ENCODE data around the gene SERPINB3.

Gene SERPINB3

DNA sequence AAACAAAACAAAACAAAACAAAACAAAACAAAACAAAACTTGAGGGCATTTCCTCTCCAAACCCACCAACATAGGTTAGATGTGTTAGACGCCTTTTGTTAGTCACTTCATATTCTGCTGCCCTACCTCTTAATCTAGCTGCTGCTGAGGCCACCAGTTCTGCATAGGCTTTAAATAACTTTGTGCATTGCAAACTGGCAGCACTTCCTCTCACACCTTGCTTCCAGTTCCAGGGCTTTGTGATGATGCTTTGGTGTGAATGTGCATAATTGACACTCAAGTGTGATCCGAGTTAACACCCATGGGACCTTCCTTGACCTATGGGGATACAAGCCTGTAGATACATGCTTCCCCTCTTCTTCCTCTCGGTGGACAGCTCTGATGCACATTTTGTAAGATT is 38.8 kb upstream of the SERPINB3 start:
- H3K36me3 ChIP-seq (ENCODE audit: control insufficient read depth, insufficient read depth, low read length), result no peaks in the 10 kb centered on the region
- TF ChIP-seq, protein P1, sequence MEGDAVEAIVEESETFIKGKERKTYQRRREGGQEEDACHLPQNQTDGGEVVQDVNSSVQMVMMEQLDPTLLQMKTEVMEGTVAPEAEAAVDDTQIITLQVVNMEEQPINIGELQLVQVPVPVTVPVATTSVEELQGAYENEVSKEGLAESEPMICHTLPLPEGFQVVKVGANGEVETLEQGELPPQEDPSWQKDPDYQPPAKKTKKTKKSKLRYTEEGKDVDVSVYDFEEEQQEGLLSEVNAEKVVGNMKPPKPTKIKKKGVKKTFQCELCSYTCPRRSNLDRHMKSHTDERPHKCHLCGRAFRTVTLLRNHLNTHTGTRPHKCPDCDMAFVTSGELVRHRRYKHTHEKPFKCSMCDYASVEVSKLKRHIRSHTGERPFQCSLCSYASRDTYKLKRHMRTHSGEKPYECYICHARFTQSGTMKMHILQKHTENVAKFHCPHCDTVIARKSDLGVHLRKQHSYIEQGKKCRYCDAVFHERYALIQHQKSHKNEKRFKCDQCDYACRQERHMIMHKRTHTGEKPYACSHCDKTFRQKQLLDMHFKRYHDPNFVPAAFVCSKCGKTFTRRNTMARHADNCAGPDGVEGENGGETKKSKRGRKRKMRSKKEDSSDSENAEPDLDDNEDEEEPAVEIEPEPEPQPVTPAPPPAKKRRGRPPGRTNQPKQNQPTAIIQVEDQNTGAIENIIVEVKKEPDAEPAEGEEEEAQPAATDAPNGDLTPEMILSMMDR (IDR thresholded peaks at IDR 0.05; ENCODE audit: insufficient read depth, low read length, poor library complexity, severe bottlenecking), result no peak
- no peak for DNase-seq (ENCODE audit: extremely low read depth, insufficient read length)

DNA sequence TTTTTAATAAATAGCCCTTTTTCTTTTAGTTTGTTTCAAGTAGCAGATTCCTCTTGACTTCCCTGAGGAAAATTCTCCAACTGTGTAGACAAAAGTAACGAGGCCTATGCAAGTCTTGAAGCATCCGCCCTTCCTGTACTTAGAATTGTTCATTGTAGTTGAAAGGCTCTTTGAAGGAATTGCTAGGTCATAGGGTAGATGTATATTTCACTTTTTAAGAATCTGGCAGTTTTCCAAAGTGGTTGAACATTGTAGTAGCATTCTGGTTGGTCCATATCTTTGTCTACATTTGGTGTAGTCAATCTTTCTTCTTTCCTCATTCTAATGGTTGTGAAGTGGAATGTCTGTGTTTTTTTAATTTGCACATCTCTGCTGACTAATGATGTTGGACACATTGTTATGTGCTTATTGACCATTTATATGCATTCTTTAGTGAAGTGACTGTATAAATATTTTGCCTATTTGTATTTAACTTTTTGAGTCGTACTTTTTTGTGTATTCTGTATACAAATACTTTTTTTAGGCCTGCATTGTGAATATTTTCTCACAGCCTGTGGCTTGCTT is 35.5 kb upstream of the SERPINB3 start:
- Histone ChIP-seq H3K4me3 (replicated peaks; ENCODE audit: low read depth, low read length) (no peak overlapping the region), H3K36me3 (ENCODE audit: control insufficient read depth, insufficient read depth, low read length) (no peaks in the 10 kb centered on the region), H3K27me3 (replicated peaks; ENCODE audit: control insufficient read depth, insufficient read depth, low read length) (no peaks in the 10 kb centered on the region)
- TF ChIP-seq, protein P1 (IDR thresholded peaks at IDR 0.05; ENCODE audit: insufficient read depth, low read length, poor library complexity, severe bottlenecking), result no peak
- DNase-seq (ENCODE audit: extremely low read depth, insufficient read length), result no peak

More for the DNA sequence above, 38.8 kb upstream of the SERPINB3 start:
- H3K27me3 ChIP-seq (replicated peaks; ENCODE audit: control insufficient read depth, insufficient read depth, low read length), result no peaks in the 10 kb centered on the region
- H3K4me3 ChIP-seq (replicated peaks; ENCODE audit: low read depth, low read length), result no peak overlapping the region

DNA sequence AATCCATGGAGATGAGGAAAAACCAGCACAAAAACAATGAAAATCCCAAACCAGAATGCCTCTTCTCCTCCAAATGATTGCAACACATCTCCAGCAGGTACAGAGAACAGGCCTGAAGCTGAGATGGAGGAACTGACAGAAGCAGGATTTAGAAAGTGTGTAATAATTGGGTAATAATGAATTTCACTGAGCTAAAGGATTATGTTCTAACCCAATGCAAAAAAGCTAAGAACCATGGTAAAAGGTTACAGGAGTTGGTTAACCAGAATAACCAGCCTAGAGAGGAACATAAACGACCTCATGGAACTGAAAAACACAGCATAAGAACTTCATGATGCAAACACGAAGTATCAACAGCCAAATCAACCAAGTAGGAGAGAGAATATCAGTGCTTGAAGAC is 27.4 kb upstream of the SERPINB3 start:
- H3K27me3 ChIP-seq (replicated peaks; ENCODE audit: control insufficient read depth, insufficient read depth, low read length), result no peaks in the 10 kb centered on the region; the same call in 1 of the 2 replicates
- TF ChIP-seq, protein P1 (IDR thresholded peaks at IDR 0.05; ENCODE audit: insufficient read depth, low read length, poor library complexity, severe bottlenecking), result no peak
- DNase-seq (ENCODE audit: extremely low read depth, insufficient read length), result no peak
- no peak overlapping the region for H3K4me3 ChIP-seq (replicated peaks; ENCODE audit: low read depth, low read length)
- H3K36me3 ChIP-seq (ENCODE audit: control insufficient read depth, insufficient read depth, low read length), result no peaks in the 10 kb centered on the region

DNA sequence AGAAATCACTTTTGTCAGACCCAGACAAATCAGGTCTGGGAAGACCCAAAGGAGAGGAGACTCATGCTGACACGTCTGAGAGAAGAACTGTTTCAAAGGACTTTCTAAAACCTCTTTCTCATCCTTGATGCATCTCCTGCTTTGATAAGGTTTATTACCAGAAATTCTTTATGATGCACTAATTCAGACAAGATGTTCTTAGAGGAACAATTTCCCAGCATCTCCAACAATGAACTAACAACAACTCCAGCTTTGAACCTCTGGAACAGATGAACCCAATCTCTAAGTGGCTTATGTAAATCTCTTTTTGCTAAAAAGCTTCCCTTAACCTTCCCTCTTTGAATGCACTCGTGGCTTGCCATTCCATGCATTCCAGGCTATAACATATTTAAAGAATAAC is 25.2 kb upstream of the SERPINB3 start:
- no peaks in the 10 kb centered on the region; the same call in 1 of the 2 replicates for H3K27me3 ChIP-seq (replicated peaks; ENCODE audit: control insufficient read depth, insufficient read depth, low read length)
- H3K4me3 ChIP-seq (replicated peaks; ENCODE audit: low read depth, low read length), result no peak overlapping the region
- TF ChIP-seq, protein P1 (IDR thresholded peaks at IDR 0.05; ENCODE audit: insufficient read depth, low read length, poor library complexity, severe bottlenecking), result no peak
- DNase-seq (ENCODE audit: extremely low read depth, insufficient read length), result no peak
- no peaks in the 10 kb centered on the region for H3K36me3 ChIP-seq (ENCODE audit: control insufficient read depth, insufficient read depth, low read length)

DNA sequence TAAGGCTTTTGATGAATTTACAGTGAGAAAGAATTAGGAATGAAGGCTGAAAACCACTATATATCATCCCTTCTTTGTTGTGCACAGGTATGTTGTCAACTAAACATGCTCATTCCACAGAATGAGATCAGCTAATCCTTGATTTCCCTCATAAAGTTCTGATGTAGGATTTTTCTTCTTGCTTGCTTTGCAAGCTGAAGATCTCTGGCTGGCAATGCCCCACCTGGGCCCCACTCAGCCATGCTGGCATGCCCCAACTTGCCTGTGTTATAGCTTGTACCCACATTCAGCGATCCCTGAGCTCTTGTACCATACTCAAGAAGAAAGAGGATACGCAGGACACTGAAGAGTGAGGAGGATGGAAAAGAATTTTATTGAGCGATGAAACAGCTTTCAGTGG is 23.0 kb upstream of the SERPINB3 start:
- TF ChIP-seq, protein P1 (IDR thresholded peaks at IDR 0.05; ENCODE audit: insufficient read depth, low read length, poor library complexity, severe bottlenecking), result no peak
- DNase-seq (ENCODE audit: extremely low read depth, insufficient read length), result no peak
- Histone ChIP-seq H3K27me3 (replicated peaks; ENCODE audit: control insufficient read depth, insufficient read depth, low read length) (no peaks in the 10 kb centered on the region; the same call in 1 of the 2 replicates), H3K36me3 (ENCODE audit: control insufficient read depth, insufficient read depth, low read length) (no peaks in the 10 kb centered on the region), H3K4me3 (replicated peaks; ENCODE audit: low read depth, low read length) (no peak overlapping the region)

DNA sequence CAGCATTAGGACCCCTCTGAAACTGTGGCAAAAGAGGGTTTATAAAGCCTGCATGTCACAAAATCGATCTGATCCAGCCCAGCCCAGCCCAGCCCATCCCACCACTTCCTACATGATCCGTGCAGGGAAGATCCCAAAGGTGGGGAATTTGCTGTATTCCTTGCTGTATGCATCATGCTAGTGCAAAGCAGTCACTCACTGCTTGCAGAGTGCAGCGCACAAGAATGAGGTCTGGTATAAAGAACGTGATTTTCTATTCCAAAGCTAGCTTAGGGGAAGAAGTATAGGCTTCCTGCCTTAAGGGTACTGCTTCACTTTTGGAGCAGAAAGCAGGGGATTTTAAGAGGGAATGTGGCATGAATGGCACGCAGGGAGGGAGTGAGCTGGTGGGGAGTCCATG is 22.2 kb upstream of the SERPINB3 start:
- H3K27me3 ChIP-seq (replicated peaks; ENCODE audit: control insufficient read depth, insufficient read depth, low read length), result no peaks in the 10 kb centered on the region; the same call in 1 of the 2 replicates
- no peak overlapping the region for H3K4me3 ChIP-seq (replicated peaks; ENCODE audit: low read depth, low read length)
- DNase-seq (ENCODE audit: extremely low read depth, insufficient read length), result no peak
- H3K36me3 ChIP-seq (ENCODE audit: control insufficient read depth, insufficient read depth, low read length), result no peaks in the 10 kb centered on the region
- TF ChIP-seq, protein P1 (IDR thresholded peaks at IDR 0.05; ENCODE audit: insufficient read depth, low read length, poor library complexity, severe bottlenecking), result no peak
